Lower lobe of right lung (tissue), 2 donors: ENCODE data around the gene IGIP. TPM values are rescaled to one million over a fixed set of nuclear protein-coding genes. Genes with fewer than 3 reads are reported as not detected.

ENCODE experiments used
- ATAC-seq, 2 donors: fragments of 200-7000 bp; cut with Tn5 transposase; one replicate each; pipeline ENCODE4 v1.9.1; 2020 to 2022; ENCODE audit warnings: mild to moderate bottlenecking in 2 of 2, moderate library complexity in 2 of 2
- DNase-seq: peaks from one replicate; pipeline ENCODE4 v3.0.0-alpha.2; 2020
- H3K27ac ChIP-seq: fragments of 200-600 bp; one replicate; pipeline ENCODE4 v1.8.0; 2022
- H3K27me3 ChIP-seq: fragments of 200-600 bp; one replicate; pipeline ENCODE4 v1.8.0; 2022; ENCODE audit warnings: low read depth
- H3K36me3 ChIP-seq: fragments of 200-600 bp; one replicate; pipeline ENCODE4 v1.8.0; 2022; ENCODE audit warnings: mild to moderate bottlenecking
- H3K4me1 ChIP-seq: fragments of 200-600 bp; one replicate; pipeline ENCODE4 v1.8.0; 2022
- H3K4me3 ChIP-seq: fragments of 200-600 bp; one replicate; pipeline ENCODE4 v1.8.0; 2022; ENCODE audit warnings: mild to moderate bottlenecking
- H3K9me3 ChIP-seq: fragments of 200-600 bp; one replicate; pipeline ENCODE4 v1.8.0; 2022
- CTCF ChIP-seq: fragments of 200-600 bp; IDR thresholded peaks from one replicate; pipeline ENCODE4 v1.8.0; 2022; ENCODE audit warnings: antibody characterized with exemption, mild to moderate bottlenecking
- intact Hi-C: fragments of 100-400 bp; cut with DNase I; formaldehyde crosslinking; loops from one replicate; pipeline ENCODE4 v1.11.0; 2022
- total RNA-seq: library from RNA; stranded (reverse); fragmentation: NEBNext Ultra II Directional; extraction: Animal tissue kit (Norgen Biotek cat#: 25700); gene quantifications from one replicate; pipeline ENCODE4 v1.2.1, GENCODE V29; 2021
- donor health status: DM: no; HTN: yes; CAD: no; lungs with severe emphysema.

IGIP gene
- total RNA-seq, 1 donor from 2014 or later: 17.7 TPM

- peak overlapping the region; percentile 100 for H3K27ac ChIP-seq
- no peaks in the 10 kb centered on the region for H3K36me3 ChIP-seq
- intact Hi-C loops: no loop called here
- TF ChIP-seq CTCF: peak; percentile 43
- H3K27me3 ChIP-seq: no peaks in the 10 kb centered on the region
- DNase-seq: peak; percentile 92
- H3K4me1 ChIP-seq: peaks cover 37% of the 10 kb centered on the region
- H3K4me3 ChIP-seq: peak overlapping the region; percentile 99
- ATAC-seq: peak; percentile 80 to 87
- H3K9me3 ChIP-seq: no peaks in the 10 kb centered on the region
Observed at GRCh38 chr5:140175367-140176030, 49.8 kb downstream of the IGIP start.

GRCh38 chr5:140176031-140176387 is 50.3 kb downstream of the IGIP start:
- peak overlapping the region; percentile 99 for H3K4me3 ChIP-seq
- TF ChIP-seq CTCF: no peak
- no peaks in the 10 kb centered on the region for H3K9me3 ChIP-seq
- no peak for ATAC-seq
- intact Hi-C loops: no loop called here
- peak overlapping the region; percentile 100 for H3K27ac ChIP-seq
- H3K36me3 ChIP-seq: no peaks in the 10 kb centered on the region
- peaks cover 42% of the 10 kb centered on the region for H3K4me1 ChIP-seq
- H3K27me3 ChIP-seq: no peaks in the 10 kb centered on the region
- no peak for DNase-seq

GRCh38 chr5:140178086-140178410 is 52.3 kb downstream of the IGIP start:
- Histone ChIP-seq H3K27me3 (no peaks in the 10 kb centered on the region), H3K4me1 (peaks cover 62% of the 10 kb centered on the region), H3K9me3 (no peaks in the 10 kb centered on the region), H3K4me3 (no peak overlapping the region), H3K27ac (no peak overlapping the region), H3K36me3 (no peaks in the 10 kb centered on the region)
- DNase-seq (no peak), ATAC-seq (no peak)
- intact Hi-C loops: no loop called here
- TF ChIP-seq CTCF: no peak

- no peak for DNase-seq
- H3K4me3 ChIP-seq: no peak overlapping the region
- no peak for TF ChIP-seq CTCF
- H3K36me3 ChIP-seq: no peaks in the 10 kb centered on the region
- intact Hi-C loops: no loop called here
- H3K9me3 ChIP-seq: no peaks in the 10 kb centered on the region
- no peak for ATAC-seq
- H3K27ac ChIP-seq: no peak overlapping the region
- no peaks in the 10 kb centered on the region for H3K27me3 ChIP-seq
- H3K4me1 ChIP-seq: peaks cover 68% of the 10 kb centered on the region
Observed at GRCh38 chr5:140178482-140179116, 52.9 kb downstream of the IGIP start.

Other genes with a start within 250 kb of the IGIP start
- 1.6 TPM for gene NRG2, start 82.6 kb upstream of the IGIP start, total RNA-seq
- 32.4 TPM for gene PURA, start 11.8 kb upstream of the IGIP start, total RNA-seq
- 80.4 TPM for gene CYSTM1, start 49.3 kb downstream of the IGIP start, total RNA-seq
- 47.1 TPM for gene PFDN1, start 177.2 kb downstream of the IGIP start, total RNA-seq
- gene HBEGF, start 220.7 kb downstream of the IGIP start, total RNA-seq: 43.2 TPM
- gene SLC4A9, start 234.3 kb downstream of the IGIP start, total RNA-seq: 0.32 TPM